GM12874 (cell line): ENCODE results near the gene TRIP12.

Source experiments
- TF ChIP-seq, protein P1 (sequence below): IDR thresholded peaks from 2 replicates; pipeline ENCODE4 v1.5.1; 2011; ENCODE audit warnings: low read depth, mild to moderate bottlenecking, control low read depth, low read length, moderate library complexity; ENCODE audit not compliant: insufficient read depth

TRIP12 gene

DNA sequence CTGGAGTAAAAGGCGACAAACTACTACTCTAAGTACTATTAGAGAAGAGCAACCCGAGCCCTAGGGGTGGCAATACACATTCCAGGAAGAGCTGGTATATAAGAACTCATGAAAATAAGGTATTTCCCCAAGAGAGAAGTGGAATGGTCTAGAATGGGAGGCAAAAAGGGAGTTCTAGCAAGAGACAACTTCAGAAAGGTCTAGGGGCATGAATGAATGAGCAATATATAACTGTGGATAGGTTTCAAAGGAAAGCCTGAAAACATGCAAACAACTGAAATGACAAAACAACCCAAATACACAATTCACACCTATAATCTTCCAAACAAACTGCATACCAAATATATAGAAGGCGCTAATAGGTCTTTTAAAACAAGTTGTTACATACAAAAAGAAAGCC lies 22.2 kb downstream of the TRIP12 start:
- TF ChIP-seq, protein P1, sequence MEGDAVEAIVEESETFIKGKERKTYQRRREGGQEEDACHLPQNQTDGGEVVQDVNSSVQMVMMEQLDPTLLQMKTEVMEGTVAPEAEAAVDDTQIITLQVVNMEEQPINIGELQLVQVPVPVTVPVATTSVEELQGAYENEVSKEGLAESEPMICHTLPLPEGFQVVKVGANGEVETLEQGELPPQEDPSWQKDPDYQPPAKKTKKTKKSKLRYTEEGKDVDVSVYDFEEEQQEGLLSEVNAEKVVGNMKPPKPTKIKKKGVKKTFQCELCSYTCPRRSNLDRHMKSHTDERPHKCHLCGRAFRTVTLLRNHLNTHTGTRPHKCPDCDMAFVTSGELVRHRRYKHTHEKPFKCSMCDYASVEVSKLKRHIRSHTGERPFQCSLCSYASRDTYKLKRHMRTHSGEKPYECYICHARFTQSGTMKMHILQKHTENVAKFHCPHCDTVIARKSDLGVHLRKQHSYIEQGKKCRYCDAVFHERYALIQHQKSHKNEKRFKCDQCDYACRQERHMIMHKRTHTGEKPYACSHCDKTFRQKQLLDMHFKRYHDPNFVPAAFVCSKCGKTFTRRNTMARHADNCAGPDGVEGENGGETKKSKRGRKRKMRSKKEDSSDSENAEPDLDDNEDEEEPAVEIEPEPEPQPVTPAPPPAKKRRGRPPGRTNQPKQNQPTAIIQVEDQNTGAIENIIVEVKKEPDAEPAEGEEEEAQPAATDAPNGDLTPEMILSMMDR = no peak

DNA sequence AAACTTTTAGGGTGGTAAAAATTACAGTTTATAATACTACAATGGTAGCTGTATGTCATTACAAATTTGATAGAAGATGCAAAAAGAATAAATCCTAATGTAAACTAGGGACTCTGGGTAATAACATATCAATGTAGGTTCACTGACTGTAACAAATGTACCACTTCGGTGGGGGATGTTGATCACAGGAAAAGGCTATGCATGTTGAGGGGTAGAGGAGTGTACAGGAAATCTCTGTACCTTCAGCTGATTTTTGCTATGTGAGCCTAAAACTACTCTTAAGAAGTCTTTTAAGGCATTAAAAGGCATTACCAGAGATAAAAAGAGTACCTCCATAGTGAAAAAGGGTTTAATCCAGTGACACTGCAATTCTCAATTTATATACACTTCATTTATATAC lies 25.0 kb downstream of the TRIP12 start:
- TF ChIP-seq, protein P1 = no peak

DNA sequence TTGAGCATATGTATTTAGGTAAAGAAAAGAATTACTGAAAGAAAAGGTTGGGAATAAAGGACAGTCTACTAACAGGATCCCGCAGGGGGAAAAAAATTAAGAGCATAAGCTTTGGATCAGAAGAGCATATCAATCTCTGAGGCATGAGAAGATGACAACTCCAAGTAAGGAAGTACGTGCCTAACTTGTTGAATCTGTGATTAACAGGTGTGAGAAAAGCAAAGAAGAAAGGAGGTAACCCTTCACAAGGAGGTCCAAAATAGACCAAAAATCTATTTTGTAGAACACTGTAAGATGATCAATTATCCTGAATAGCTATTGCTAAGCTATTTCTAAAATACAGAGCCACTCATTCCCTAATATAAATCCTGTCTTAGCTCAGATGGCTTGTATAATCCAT lies 32.8 kb downstream of the TRIP12 start:
- TF ChIP-seq, protein P1 = no peak

DNA sequence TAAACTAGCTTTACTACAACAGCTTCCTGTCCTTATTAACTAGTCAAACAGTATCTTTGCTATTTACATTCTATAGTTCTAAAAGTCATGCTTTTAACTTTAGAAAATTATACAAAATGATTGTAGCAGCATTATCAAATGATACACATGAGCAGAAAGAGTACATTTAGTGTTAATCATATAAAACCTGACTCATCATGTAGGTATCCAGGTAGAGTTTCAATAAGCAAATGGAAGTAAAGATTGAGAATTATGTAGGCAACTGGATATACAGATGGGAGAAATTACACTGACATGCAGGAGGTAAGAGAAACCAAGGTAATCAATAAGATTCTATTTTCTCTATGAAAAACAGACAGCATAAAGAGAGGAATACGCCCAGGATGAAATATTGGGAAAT lies 33.8 kb downstream of the TRIP12 start:
- TF ChIP-seq, protein P1 = no peak

DNA sequence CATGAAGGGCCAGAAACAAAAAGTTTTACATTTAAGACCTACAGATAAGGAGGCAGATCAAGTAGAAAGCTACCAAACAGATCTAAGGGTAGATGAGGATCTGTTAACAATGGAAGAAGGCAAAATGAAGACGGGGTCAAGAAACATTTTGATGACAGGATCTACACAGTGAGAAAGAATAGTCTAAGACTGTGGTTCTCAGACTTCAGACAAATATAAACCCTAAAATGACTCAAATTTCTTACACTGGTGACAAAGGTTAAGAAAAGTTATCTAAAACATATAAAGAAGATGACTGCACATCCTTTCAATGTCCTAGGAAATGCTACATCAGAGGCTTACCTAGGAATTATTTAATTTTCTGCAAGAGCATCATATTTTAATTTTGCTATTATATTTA lies 34.4 kb downstream of the TRIP12 start:
- TF ChIP-seq, protein P1 = no peak

DNA sequence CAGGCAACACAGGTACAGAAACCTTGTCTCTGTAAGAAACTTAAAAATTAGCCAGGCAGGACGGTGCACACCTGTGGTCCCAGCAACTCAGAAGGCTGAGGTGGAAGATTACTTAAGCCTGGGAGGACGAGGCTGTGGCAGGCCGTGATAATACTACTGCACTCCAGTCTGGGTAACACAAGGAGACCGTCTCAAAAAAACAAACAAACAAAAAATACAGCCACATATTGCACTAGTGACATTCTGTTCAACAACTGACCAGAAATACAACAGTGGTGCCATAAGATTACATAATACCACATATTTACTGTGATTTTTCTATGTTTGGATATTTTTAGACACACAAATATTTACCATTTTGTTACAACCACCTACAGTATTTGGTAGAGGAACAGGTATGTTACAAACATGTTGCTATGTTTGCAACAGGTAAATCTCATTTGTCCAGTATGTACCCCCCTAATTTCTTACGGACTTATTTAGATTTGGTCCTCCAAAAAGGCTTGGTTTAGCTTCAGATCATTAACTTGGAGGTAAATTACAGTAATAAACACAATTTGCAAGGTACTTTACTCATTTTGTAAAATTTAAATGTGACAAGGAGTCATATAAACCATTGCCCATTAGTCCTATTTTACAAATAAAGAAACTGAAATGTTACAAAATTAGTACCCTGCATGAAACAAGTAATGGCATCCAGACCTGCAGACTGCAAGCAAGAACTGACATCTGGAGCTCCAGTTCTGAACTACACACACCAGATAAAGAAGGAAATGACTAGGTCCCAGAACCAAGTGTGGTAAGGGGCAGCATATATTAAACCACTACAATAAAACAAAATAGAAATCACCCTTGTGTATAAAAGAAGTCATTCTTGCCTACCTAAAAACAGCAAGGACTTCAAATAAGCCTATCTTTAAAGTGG lies 36.8 kb downstream of the TRIP12 start:
- TF ChIP-seq, protein P1 = no peak

DNA sequence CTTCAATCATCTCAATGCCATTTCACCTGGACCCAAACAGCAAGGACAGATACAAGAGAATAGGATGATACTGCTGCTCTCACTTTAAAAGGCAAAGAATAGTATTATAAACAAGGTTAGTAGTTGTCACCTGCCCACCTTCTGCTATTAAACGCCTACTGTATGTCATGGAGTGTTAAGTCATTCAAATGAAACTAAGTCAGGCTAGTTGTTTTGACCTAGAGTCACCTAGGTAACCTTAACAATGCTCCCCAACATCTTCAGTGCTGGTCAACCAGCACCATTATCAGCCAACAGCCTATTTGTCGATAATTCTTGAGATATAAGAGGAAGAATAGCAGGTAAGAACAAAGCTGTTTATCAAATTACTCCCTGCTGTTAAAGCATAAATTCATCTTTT lies 39.2 kb downstream of the TRIP12 start:
- TF ChIP-seq, protein P1 = no peak
